ENCODE measurements around the gene STIM1.

STIM1 gene

GRCh38 chr11:4076774-4077173 lies 221.3 kb downstream of the STIM1 start:
- no peak for DNase-seq

DNA sequence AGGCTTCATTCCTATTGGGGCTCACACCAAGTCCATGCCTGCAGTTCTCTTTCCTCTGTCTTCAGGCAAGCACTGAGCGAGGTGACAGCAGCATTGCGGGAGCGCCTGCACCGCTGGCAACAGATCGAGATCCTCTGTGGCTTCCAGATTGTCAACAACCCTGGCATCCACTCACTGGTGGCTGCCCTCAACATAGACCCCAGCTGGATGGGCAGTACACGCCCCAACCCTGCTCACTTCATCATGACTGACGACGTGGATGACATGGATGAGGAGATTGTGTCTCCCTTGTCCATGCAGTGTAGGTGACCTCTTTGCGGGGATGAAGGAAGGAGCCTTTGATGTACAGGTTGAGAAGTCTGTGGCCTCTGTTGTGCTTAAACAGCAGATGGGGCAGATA lies 227.7 kb downstream of the STIM1 start:
- DNase-seq = no peak

GRCh38 chr11:4084406-4085125 lies 229.1 kb downstream of the STIM1 start:
- DNase-seq = no peak

DNA sequence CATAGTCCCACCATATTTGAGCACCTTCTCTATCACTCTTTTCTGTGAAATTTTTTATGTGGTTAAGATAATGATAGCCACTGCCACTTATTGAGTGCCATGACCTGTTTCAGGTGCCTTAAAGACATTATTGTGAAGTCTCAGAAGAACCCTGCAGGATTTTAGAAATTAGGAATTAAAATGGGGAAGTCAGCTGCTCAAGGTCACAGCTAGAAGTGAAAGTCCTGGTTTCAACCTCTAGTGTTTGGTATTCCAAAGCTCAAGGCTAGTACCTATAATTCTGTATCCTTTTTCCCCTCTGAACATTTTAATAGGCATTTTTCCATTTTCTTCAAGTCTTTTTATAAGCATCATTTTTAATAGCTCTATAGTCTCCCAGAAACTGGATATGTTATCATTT lies 230.1 kb downstream of the STIM1 start:
- no peak for DNase-seq

DNA sequence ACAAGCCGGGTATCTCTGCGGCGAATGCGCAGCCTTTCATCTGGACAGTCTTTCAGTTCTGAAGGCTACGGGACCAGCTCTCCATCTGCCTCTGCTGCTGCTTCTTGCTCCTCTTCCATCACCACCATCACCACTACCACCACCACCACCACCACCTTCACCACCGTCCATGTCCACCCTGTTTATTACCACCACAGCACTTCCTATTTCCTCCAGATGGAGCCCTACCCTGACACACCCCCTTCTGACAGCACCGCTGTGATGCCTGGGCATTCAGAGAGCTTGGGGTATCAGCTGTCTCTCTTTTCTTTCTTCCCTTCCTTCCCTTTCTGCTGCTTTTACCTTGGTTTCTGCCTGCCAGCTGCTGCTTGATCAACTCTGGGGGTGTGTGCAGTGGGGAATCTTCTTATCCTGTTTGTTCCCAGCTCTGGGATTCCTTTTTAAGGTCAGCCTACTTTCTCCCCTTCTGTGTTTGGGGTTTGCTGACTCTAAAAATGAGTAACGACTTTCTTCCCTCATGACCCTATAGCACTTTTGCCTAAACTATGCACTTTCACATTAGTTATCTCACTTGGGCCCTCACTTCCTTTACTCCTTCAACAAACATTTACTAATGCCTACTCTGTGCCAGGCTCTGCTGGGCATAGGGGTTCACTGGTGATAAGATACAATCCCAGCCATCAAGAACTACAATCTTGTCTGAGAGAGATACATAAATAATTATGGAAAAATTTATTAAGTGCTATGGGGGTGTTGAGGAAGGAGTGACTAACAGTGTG lies 231.3 kb downstream of the STIM1 start:
- no peak for DNase-seq

GRCh38 chr11:4087551-4087950 lies 232.1 kb downstream of the STIM1 start:
- DNase-seq = no peak

DNA sequence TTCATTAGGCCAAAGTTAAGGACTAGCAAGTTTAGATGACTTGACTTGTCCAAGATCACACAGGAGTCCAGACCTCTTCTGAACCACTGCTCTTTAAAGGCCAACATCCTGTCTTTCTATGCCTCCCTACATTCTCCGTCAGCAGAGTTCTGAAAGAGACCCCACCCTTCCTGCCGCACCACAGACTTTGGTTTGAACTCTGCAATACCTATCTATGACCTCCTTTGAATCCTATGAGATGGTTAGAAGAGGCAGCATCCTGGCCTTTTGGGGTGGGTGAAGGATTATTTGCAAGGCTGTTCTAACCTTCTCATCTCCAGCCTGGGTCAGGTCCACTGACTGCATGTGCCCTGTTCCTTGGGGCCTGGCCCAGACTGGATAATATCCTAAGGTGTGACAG lies 234.8 kb downstream of the STIM1 start:
- DNase-seq = no peak

DNA sequence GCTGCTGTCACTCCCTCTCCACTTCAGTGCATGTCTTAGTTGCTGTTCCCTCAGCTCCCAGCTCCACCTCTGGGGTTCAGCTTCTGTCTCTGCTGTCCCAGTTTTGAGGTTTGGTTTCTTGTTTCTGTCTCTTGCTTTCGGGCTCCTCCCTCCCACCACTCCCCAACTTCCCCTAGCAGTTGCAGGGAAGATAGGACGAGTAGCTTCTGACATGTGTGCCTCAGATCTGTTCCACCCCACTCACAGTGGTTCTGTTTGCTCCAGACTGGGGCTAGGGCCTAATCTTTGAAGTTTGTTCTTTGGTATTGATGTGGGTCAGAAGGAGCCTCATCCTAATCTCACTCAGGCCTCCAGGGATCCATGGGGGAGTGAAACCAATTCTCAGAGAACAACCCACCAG lies 236.6 kb downstream of the STIM1 start:
- peak in 1 of 2 donors; percentile 20 for DNase-seq

DNA sequence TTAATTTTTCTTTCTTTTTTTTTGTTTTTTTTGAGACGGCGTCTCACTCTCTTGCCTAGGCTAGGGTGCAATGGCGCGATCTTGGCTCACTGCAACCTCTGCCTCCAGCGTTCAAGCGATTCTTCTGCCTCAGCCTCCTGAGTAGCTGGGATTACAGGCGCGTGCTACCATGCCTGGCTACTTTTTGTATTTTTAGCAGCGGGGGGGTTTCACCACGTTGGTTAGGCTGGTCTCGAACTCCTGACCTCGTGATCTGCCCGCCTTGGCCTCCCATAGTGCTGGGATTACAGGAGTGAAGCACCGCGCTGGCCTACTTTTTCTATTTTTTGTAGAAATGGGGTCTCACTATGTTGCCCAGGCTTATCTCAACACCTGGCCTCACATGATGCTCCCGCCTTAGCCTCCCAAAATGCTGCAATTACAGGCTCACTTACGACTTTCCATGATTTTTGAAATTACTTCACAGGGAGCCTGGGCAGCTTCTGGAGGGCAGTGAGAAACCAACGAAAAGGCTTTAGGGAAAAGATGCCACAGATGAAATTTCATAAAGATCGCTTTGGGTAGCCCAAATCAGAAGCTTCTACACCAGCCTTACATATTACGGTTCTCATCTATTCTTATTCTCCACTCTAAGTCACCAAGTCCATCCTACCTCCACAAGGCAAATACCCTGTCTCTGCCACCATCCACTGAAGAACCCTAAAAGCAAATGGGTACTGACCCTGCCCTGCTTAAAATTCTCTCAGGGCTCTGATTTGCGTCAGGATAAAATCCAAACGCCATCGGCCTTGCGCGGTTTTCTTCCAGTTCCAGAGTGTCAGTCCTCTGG lies 238.3 kb downstream of the STIM1 start:
- no peak for DNase-seq

GRCh38 chr11:4094348-4095291 lies 239.2 kb downstream of the STIM1 start, which contains the start of gene RRM1:
Gene RRM1 (plus strand): TSS chr11:4094799. CDS start chr11:4095013, 214 bp downstream.
- DNase-seq = peak; percentile 95

DNA sequence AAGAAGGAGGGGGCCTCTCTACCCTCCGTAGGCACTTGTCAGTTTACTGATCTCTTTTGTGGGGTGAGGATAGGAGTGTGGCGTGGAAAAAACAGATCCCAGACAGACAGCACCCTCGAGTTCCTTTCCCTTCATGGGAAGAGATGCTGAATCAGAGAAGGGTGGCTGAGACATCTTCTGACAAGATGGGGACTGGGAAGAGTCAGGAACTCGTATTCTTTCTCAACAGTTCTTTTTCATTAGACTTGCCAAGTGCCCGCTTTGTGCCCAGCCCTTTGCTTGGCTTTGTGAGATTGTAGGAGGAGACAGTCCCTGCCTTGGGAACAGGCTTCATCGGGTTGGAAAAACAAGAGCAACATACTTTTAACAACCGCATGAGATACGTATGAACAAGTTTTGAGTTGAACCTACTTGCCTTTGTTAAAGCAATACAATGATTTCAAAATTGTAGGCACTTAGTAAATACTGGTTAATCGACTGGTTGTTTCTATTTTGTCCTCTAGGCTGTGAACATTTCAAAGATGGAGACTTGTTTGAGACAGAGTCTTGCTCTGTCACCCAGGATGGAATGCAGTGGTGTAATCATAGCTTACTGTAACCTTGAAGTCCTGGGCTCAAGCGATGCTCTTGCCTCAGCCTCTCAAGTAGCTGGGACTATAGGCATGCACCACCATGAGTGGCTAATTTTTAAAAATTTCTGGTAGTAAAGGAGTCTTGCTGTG lies 240.2 kb downstream of the STIM1 start:
- DNase-seq = no peak

DNA sequence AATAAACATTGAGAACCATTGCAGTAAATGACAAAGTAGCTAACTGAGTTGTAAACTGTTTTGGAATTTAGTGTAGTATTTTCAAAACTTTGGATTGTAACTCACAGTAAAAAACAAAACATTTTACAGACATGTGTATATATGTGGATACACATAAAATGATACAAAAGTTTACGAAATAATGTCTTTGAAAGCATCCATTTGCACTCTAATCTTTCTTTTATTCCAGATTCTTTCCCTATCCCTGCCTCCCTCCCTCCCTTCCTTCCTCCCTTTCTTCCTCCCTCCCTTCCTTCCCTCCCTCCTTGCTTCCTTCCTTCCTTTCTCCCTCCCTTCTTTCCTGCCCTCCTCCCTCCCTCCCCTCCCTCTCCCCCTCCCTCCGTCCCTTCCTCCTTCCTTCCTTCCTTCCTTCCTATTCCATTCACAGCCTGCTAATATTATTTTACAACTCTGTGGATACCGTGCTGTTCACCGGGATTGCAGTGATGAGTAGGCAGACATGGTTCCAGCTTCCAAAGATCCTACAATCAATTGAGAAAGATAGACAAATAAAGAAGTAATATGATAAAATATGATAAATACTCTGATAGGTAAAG lies 242.7 kb downstream of the STIM1 start:
- DNase-seq = no peak

DNA sequence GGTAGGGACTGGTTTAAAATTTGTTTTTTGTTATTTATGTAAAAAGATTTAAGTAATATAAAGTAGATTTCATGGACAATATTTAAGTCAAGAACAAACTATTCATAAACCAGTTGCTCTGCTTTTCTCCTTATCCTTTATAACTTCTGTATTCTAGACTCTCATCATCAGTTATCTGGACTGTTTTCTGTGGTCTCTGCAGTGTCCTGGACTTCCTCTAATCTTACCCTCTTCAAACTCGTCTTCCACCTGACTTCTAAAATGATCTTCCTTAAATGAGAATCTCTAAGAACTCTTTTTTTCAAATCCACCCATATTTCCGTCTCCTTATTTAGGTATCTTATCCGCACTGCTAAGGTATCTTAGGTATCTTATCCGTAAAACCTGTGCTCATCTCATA lies 247.2 kb downstream of the STIM1 start:
- DNase-seq = no peak

DNA sequence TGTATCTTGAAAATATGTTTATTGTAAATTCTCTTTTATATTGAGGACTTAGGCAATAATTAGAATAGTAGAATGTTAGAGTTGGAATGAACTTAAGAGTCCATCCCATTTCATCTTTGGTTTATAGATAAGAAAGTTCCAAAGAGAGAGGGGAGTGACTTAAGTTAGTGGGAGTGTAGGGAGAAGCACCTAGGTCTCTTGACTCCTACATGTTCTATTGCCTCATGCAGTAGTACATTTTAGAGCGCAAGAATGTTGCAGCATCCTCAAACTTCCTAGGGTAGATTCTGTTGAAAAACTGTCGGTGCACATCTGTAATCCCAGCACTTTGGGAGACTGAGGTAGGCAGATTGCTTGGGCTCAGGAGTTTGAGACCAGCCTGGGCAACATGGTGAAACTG lies 247.8 kb downstream of the STIM1 start:
- DNase-seq = no peak

DNA sequence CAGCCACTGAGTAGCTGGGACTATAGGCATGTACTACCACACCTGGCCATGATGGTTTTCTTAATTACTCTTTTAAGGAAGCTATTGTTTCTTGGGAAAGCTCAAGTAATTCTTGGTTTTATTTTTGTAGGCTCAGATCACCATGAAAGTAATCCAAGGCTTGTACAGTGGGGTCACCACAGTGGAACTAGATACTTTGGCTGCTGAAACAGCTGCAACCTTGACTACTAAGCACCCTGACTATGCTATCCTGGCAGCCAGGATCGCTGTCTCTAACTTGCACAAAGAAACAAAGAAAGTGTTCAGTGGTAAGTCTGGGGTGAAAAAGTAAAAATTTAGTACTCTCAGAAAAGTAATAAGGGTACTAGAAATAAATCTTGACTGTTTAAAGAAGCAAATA lies 250.5 kb downstream of the STIM1 start:
- no peak for DNase-seq

GRCh38 chr11:4111834-4112233 lies 256.4 kb downstream of the STIM1 start:
- DNase-seq = no peak

DNA sequence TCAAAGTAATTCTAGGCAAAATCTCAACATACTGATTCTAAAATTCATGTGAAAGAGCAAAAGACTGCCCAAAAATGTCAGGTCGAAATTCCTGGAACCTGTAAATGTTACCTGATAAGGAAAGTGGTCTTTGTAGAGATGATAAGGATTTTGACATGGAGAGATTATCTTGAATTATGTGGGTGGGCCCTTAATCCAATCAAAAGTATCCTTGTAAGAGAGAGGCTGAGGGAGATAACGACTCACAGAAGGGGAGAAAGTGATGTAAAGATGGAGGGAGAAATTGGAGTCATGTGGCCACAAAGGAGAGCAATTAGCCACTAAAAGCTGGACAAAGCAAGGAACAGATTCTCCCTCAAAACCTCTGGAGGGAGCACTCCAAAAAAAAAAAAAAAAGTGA lies 259.7 kb downstream of the STIM1 start:
- no peak for DNase-seq

GRCh38 chr11:4118107-4118506 lies 262.6 kb downstream of the STIM1 start:
- no peak for DNase-seq

GRCh38 chr11:4123218-4123617 lies 267.8 kb downstream of the STIM1 start:
- no peak for DNase-seq

DNA sequence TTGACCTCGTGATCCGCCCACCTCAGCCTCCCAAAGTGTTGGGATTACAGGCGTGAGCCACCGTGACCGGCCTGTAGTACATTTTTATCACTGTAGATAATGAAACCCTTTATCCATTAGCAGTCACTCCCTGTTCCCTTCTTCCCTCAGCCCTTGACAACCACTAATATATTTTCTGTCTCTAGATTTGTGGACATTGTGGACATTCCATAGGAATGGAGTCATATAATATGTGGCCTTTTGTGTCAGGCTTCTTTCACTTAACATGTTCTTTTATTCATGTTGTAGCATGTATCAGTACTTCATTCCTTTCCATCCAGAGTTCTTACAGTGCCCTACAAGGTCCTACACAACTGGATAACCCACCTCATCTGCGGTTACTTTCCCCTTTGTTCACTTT lies 269.7 kb downstream of the STIM1 start:
- no peak for DNase-seq

DNA sequence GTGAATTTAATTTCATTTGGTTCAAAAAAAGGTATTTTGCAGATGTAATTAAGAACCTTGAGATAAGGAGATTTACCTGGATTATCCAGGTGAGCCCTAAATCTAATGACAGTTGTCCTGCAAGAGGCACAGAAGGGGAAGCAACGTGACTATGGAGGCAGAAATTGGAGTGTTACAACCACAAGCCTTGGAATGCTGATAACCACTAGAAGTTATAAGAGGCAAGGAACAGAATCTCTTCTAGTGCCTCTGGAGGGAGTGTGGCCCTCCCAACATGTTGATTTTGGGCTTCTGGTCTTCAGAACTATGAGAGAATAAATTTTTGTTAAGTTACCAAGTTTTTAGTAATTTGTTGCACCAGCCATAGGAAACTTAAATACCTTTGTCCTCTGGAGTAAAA lies 271.9 kb downstream of the STIM1 start:
- no peak for DNase-seq
